Hepatocyte (in vitro differentiated cells): ENCODE results near the gene ATF7IP.

Experiments
- CTCF ChIP-seq: fragments of 200-600 bp; sonication (generic); IDR thresholded peaks from 2 replicates; pipeline ENCODE4 v1.5.1; 2016; ENCODE audit warnings: antibody characterized with exemption, mild to moderate bottlenecking; ENCODE audit not compliant: poor library complexity
- EZH2phosphoT487 ChIP-seq: fragments of 200-600 bp; sonication (generic); IDR thresholded peaks from one replicate; pipeline ENCODE4 v1.6.1; 2018; ENCODE audit warnings: antibody characterized with exemption, mild to moderate bottlenecking, low read depth, moderate library complexity; ENCODE audit not compliant: unreplicated experiment, severe bottlenecking

- no peak for TF ChIP-seq CTCF
- no peak for TF ChIP-seq EZH2phosphoT487
Observed at GRCh38 chr12:14532152-14532551, 166.7 kb downstream of the ATF7IP start.
